IMR-90 (cell line): ENCODE results near the gene ASPG. TPM values are rescaled to one million over a fixed set of nuclear protein-coding genes. Genes with fewer than 3 reads are reported as not detected.

Experiments
- ATAC-seq: fragments of 200-7000 bp; cut with Tn5 transposase; 2 replicates; pipeline ENCODE4 v1.9.1; 2020; ENCODE audit warnings: low read depth, mild to moderate bottlenecking, moderate library complexity
- BruUV-seq: library from RNA; stranded (reverse); fragments of 400-500 nt; replicated peaks from 2 replicates; lab custom pipeline; 2021; lab: Mats Ljungman, UMichigan
- CTCF ChIA-PET: fragments of 300-600 bp; formaldehyde crosslinking; extraction: SDS; loops from one replicate; lab custom pipeline; 2021; ENCODE audit warnings: antibody characterized with exemption; lab: Yijun Ruan, JAX
- POLR2A ChIA-PET: fragments of 300-600 bp; sonication (Branson Sonifier 250); formaldehyde crosslinking; loops from one replicate; lab custom pipeline; 2022; ENCODE audit warnings: antibody characterized with exemption; ENCODE audit not compliant: unreplicated experiment; lab: Charles Lee
- DNase-seq: peaks from one replicate; pipeline ENCODE4 v3.0.0; 2013
- H2AFZ ChIP-seq: replicated peaks from 2 replicates; pipeline ENCODE3; 2013; ENCODE audit warnings: low read length, mild to moderate bottlenecking; ENCODE audit not compliant: poor library complexity
- H2AK5ac ChIP-seq: 2 replicates; pipeline ENCODE4 v1.6.1; 2013; ENCODE audit warnings: low read depth, low read length, inconsistent platforms
- H2AK9ac ChIP-seq: replicated peaks from 2 replicates; pipeline ENCODE3; 2013; ENCODE audit warnings: mild to moderate bottlenecking, low read depth, low read length, moderate library complexity; ENCODE audit not compliant: poor library complexity
- H2BK120ac ChIP-seq: 2 replicates; pipeline ENCODE4 v1.6.1; 2013; ENCODE audit warnings: low read depth, low read length, inconsistent platforms
- H2BK15ac ChIP-seq: 3 replicates; pipeline ENCODE4 v1.6.1; 2013; ENCODE audit warnings: low read depth, low read length, inconsistent platforms
- H2BK20ac ChIP-seq: 2 replicates; pipeline ENCODE4 v1.6.1; 2013; ENCODE audit warnings: low read depth, mild to moderate bottlenecking, inconsistent platforms, low read length, moderate library complexity
- H2BK5ac ChIP-seq: 2 replicates; pipeline ENCODE4 v1.6.1; 2013; ENCODE audit warnings: mild to moderate bottlenecking, low read depth, low read length, inconsistent platforms; ENCODE audit not compliant: poor library complexity, severe bottlenecking
- H3K14ac ChIP-seq: replicated peaks from 2 replicates; pipeline ENCODE4 v1.6.1; 2013; ENCODE audit warnings: low read depth, low read length, inconsistent platforms
- H3K18ac ChIP-seq: 2 replicates; pipeline ENCODE4 v1.6.1; 2013; ENCODE audit warnings: low read depth, low read length, control low read depth
- H3K23ac ChIP-seq: 2 replicates; pipeline ENCODE4 v1.6.1; 2013; ENCODE audit warnings: low read depth, low read length, inconsistent platforms
- H3K27ac ChIP-seq: 2 replicates; pipeline ENCODE4 v1.5.1; 2013; ENCODE audit warnings: mild to moderate bottlenecking, control low read depth, low read length; ENCODE audit not compliant: insufficient read depth
- H3K27me3 ChIP-seq: 2 replicates; pipeline ENCODE4 v1.6.1; 2013; ENCODE audit warnings: low read length; ENCODE audit not compliant: control insufficient read depth, insufficient read depth
- H3K36me3 ChIP-seq: 2 replicates; pipeline ENCODE4 v1.6.1; 2013; ENCODE audit warnings: low read length, mixed read lengths; ENCODE audit not compliant: control insufficient read depth, insufficient read depth
- H3K4ac ChIP-seq: 2 replicates; pipeline ENCODE4 v1.6.1; 2013; ENCODE audit warnings: low read depth, low read length, inconsistent platforms
- H3K4me1 ChIP-seq: 2 replicates; pipeline ENCODE4 v1.6.1; 2013; ENCODE audit warnings: low read length, mixed read lengths; ENCODE audit not compliant: control insufficient read depth, insufficient read depth
- H3K4me2 ChIP-seq: 2 replicates; pipeline ENCODE4 v1.6.1; 2013; ENCODE audit warnings: low read depth, mild to moderate bottlenecking, control low read depth, low read length, moderate library complexity
- H3K4me3 ChIP-seq: 2 replicates; pipeline ENCODE4 v1.5.1; 2013; ENCODE audit warnings: low read depth, mild to moderate bottlenecking, control low read depth, low read length, moderate library complexity; ENCODE audit not compliant: insufficient read depth
- H3K56ac ChIP-seq: 2 replicates; pipeline ENCODE4 v1.6.1; 2013; ENCODE audit warnings: low read length, inconsistent platforms; ENCODE audit not compliant: insufficient read depth; ENCODE audit errors: extremely low read depth
- H3K79me1 ChIP-seq, 2 experiments: 2 replicates each; pipeline ENCODE4 v1.6.1; 2013; ENCODE audit warnings: low read length in 2 of 2, inconsistent platforms in 1 of 2, low read depth in 1 of 2
- H3K9ac ChIP-seq: 2 replicates; pipeline ENCODE4 v1.6.1; 2013; ENCODE audit warnings: low read depth, low read length, control low read depth
- H3K9me1 ChIP-seq: 2 replicates; pipeline ENCODE4 v1.6.1; 2013; ENCODE audit warnings: low read length, inconsistent platforms; ENCODE audit not compliant: insufficient read depth
- H3K9me3 ChIP-seq: 2 replicates; pipeline ENCODE4 v1.6.1; 2013; ENCODE audit warnings: low read length; ENCODE audit not compliant: control insufficient read depth, insufficient read depth
- H4K20me1 ChIP-seq: 2 replicates; pipeline ENCODE4 v1.6.1; 2013; ENCODE audit warnings: low read length, inconsistent platforms; ENCODE audit not compliant: insufficient read depth
- H4K5ac ChIP-seq: 2 replicates; pipeline ENCODE4 v1.6.1; 2013; ENCODE audit warnings: mild to moderate bottlenecking, low read depth, low read length, control low read depth
- H4K8ac ChIP-seq, 2 experiments: 2 replicates each; pipeline ENCODE4 v1.6.1; 2013; ENCODE audit warnings: low read depth in 2 of 2, low read length in 2 of 2, control low read depth in 1 of 2, inconsistent platforms in 1 of 2
- H4K91ac ChIP-seq: 2 replicates; pipeline ENCODE4 v1.6.1; 2013; ENCODE audit warnings: low read depth, low read length, inconsistent platforms; ENCODE audit not compliant: insufficient read depth
- CEBPB ChIP-seq: IDR thresholded peaks from 2 replicates; pipeline ENCODE4 v1.6.1; 2012; ENCODE audit warnings: low read depth, low read length, improper control_type of control experiment
- CHD1 ChIP-seq: IDR thresholded peaks from 2 replicates; pipeline ENCODE4 v1.6.1; 2012; ENCODE audit warnings: low read depth, low read length, improper control_type of control experiment
- FOS ChIP-seq: fragments of 150-350 bp; IDR thresholded peaks from 2 replicates; pipeline ENCODE4 v1.6.1; 2016; ENCODE audit warnings: low read depth, low read length
- NFE2L2 ChIP-seq: fragments of 150-350 bp; IDR thresholded peaks from 2 replicates; pipeline ENCODE4 v1.6.1; 2016; ENCODE audit warnings: low read depth, mild to moderate bottlenecking, low read length
- RAD21 ChIP-seq: IDR thresholded peaks from 2 replicates; pipeline ENCODE4 v1.6.1; 2012; ENCODE audit warnings: low read length, improper control_type of control experiment
- RCOR1 ChIP-seq: IDR thresholded peaks from 2 replicates; pipeline ENCODE4 v1.6.1; 2012; ENCODE audit warnings: mild to moderate bottlenecking, low read length, improper control_type of control experiment; ENCODE audit not compliant: insufficient replicate concordance
- SMC3 ChIP-seq: fragments of 150-350 bp; IDR thresholded peaks from 2 replicates; pipeline ENCODE4 v1.6.1; 2016; ENCODE audit warnings: low read depth, mild to moderate bottlenecking, antibody characterized with exemption, low read length, moderate library complexity
- WGBS, 2 experiments: methylation state at CpG; one replicate each; pipeline versions ENCODE4 v1.1.5 to v1.1.7; 2013; ENCODE audit warnings: missing lambda C conversion rate in 2 of 2; ENCODE audit not compliant: insufficient read length in 1 of 2; ENCODE audit errors: extremely low coverage in 2 of 2; 5-methylcytosine and 5-hydroxymethylcytosine counted together
- dilution Hi-C: fragments of 300-500 bp; cut with HindIII; formaldehyde crosslinking; loops from one replicate; pipeline ENCODE4 v1.14.3; 2018; ENCODE audit warnings: low sequenced_read_pairs; ENCODE audit not compliant: unreplicated experiment
- in situ Hi-C: fragments of 300-500 bp; cut with MboI; formaldehyde crosslinking; loops from 3 replicates; pipeline ENCODE4 v1.14.3; 2019; ENCODE audit warnings: low sequenced_read_pairs, inconsistent platforms, mixed read lengths
- intact Hi-C: fragments of 100-400 bp; cut with micrococcal nuclease; formaldehyde crosslinking; loops from 2 replicates; pipeline ENCODE4 v1.10.0; 2022
- polyA plus RNA-seq, 3 experiments: library from polyadenylated mRNA; depleted of rRNA; stranded (reverse); fragments of >200 nt; gene quantifications; 2 replicates each; pipeline ENCODE4 v1.2.3, GENCODE V29; 2012; ENCODE audit warnings: low replicate concordance in 1 of 3
- total RNA-seq: library from RNA; depleted of rRNA; stranded (reverse); fragments of >200 nt; gene quantifications from 2 replicates; pipeline ENCODE4 v1.2.3, GENCODE V29; 2012
- TF ChIP-seq, protein P1 (sequence below): fragments of 150-350 bp; IDR thresholded peaks from 2 replicates; pipeline ENCODE4 v1.6.1; 2017; ENCODE audit warnings: mild to moderate bottlenecking, antibody characterized with exemption, low read length, low read depth
- TF ChIP-seq, protein P2 (sequence below): conservative IDR thresholded peaks from 2 replicates; pipeline ENCODE4 v1.5.1; 2012; ENCODE audit warnings: mild to moderate bottlenecking, low read depth, low read length, improper control_type of control experiment
- TF ChIP-seq, protein P3 (sequence below): fragments of 150-350 bp; IDR thresholded peaks from 2 replicates; pipeline ENCODE4 v1.6.1; 2016; ENCODE audit warnings: low read depth, mild to moderate bottlenecking, low read length, moderate library complexity, borderline replicate concordance

ASPG gene
- total and polyA plus RNA-seq, 2 of the 4 experiments (the other 2 are of a cell fraction), result not detected

DNA sequence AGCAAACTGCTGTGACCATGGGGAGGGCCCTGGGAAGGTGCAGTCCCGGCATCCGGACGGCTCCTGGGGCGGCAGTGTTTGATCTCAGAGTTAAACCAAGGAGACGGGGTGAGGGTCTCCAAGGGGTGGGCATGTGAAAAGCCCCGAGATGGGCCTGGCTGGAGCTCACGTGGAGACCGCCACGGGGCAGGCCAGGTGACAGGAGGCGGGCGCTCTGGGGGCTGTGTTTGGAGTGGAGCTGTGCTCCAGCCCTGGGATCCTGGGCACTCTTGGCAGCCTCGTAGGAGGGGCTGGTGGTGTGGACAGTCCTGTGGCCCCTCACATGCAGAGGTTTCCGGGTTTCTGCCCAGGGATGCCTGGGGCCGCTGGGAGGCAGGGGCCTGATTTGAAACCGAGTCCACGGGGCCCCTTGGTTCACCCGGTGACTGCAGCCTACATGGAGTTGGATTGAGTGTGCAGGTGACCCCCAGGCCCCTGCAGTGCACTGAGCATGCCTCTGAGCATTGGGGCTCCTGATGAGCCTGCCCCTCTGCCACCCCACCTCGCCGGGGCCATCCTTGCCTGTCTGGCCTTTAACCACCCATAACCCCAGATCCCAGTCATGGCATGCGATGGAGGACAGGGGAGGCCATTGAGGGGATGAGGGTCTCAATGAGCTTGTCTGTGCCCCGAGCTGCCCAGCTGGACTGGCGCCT, 61.3 kb downstream of the ASPG start:
- H4K20me1 ChIP-seq, result no peaks in the 10 kb centered on the region
- WGBS, 2 experiments, result 71% methylated on average over 7 of the region's 22 CpGs; no CpG with 5 or more reads in 1 of the 2 experiments
- BruUV-seq, result no TSS peak

More for the DNA sequence above, 61.3 kb downstream of the ASPG start:
- dilution Hi-C loops (no loop called here), intact Hi-C loops (no loop called here), in situ Hi-C loops (no loop called here)
- Histone ChIP-seq H3K14ac (no peak overlapping the region), H2AFZ (no peak overlapping the region), H2BK20ac (no peak overlapping the region), H2BK5ac (no peak overlapping the region), H4K8ac (no peak overlapping the region), H3K56ac (no peak overlapping the region), H3K9me1 (no peaks in the 10 kb centered on the region), H2BK120ac (no peak overlapping the region), H3K23ac (no peak overlapping the region), H4K91ac (no peak overlapping the region), H4K5ac (no peak overlapping the region), H2AK9ac (no peak overlapping the region), H3K4me3 (no peak overlapping the region), H3K9ac (no peak overlapping the region), H2BK15ac (no peak overlapping the region), H3K36me3 (no peaks in the 10 kb centered on the region), H3K4ac (no peak overlapping the region), H2AK5ac (no peak overlapping the region), H3K27ac (no peak overlapping the region), H3K79me1 (no peaks in the 10 kb centered on the region), H3K18ac (no peak overlapping the region), H3K4me1 (no peaks in the 10 kb centered on the region), H3K27me3 (peaks cover 1% of the 10 kb centered on the region), H3K9me3 (no peaks in the 10 kb centered on the region), H3K4me2 (no peak overlapping the region)
- TF ChIP-seq, protein P1, sequence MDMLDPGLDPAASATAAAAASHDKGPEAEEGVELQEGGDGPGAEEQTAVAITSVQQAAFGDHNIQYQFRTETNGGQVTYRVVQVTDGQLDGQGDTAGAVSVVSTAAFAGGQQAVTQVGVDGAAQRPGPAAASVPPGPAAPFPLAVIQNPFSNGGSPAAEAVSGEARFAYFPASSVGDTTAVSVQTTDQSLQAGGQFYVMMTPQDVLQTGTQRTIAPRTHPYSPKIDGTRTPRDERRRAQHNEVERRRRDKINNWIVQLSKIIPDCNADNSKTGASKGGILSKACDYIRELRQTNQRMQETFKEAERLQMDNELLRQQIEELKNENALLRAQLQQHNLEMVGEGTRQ, result no peak
- TF ChIP-seq CEBPB (no peak), RAD21 (no peak), RCOR1 (no peak), CHD1 (no peak), NFE2L2 (no peak), SMC3 (no peak), FOS (no peak)
- TF ChIP-seq, protein P2, sequence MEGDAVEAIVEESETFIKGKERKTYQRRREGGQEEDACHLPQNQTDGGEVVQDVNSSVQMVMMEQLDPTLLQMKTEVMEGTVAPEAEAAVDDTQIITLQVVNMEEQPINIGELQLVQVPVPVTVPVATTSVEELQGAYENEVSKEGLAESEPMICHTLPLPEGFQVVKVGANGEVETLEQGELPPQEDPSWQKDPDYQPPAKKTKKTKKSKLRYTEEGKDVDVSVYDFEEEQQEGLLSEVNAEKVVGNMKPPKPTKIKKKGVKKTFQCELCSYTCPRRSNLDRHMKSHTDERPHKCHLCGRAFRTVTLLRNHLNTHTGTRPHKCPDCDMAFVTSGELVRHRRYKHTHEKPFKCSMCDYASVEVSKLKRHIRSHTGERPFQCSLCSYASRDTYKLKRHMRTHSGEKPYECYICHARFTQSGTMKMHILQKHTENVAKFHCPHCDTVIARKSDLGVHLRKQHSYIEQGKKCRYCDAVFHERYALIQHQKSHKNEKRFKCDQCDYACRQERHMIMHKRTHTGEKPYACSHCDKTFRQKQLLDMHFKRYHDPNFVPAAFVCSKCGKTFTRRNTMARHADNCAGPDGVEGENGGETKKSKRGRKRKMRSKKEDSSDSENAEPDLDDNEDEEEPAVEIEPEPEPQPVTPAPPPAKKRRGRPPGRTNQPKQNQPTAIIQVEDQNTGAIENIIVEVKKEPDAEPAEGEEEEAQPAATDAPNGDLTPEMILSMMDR, result no peak
- TF ChIP-seq, protein P3, sequence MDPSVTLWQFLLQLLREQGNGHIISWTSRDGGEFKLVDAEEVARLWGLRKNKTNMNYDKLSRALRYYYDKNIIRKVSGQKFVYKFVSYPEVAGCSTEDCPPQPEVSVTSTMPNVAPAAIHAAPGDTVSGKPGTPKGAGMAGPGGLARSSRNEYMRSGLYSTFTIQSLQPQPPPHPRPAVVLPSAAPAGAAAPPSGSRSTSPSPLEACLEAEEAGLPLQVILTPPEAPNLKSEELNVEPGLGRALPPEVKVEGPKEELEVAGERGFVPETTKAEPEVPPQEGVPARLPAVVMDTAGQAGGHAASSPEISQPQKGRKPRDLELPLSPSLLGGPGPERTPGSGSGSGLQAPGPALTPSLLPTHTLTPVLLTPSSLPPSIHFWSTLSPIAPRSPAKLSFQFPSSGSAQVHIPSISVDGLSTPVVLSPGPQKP, result no peak
- CTCF ChIA-PET, result no interaction called here
- DNase-seq (no peak), ATAC-seq (no peak)
- POLR2A ChIA-PET, result no interaction called here
